Activated CD4-positive, alpha-beta T cell treated with anti-CD3 and anti-CD28 coated beads for 4 hours (primary cell): ENCODE results near the gene PTPRA.
"Not testable (repeated sequence)": the region's sequence is repeated elsewhere in the genome, so short reads cannot be mapped to it uniquely, and the experiment has no call there.

ENCODE experiments used
- DNase-seq, 2 donors: peaks; one replicate each; pipeline ENCODE4 v3.0.0-alpha.2; 2020

Gene PTPRA

GRCh38 chr20:2889797-2890196 is 16.5 kb downstream of the PTPRA start:
- DNase-seq = no peak

DNA sequence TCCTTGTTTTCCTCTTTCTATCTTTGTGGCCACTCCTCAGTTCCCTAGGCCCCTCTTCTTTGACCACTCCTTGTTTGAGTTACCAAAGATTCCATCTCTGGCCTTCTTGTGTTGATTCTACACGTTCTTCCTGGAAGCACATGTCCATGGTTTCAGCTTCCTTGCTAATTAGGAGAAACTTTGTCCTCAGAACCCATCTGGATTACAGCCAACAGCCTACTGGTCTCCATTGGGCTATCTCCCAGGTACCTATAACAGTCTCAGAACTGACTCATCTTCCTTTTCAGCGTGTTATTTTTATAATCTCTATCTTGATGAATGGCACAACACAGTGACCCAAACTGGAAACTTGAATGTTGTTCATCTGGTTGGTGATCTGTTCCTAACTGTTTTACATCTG is 17.5 kb downstream of the PTPRA start:
- no peak for DNase-seq

DNA sequence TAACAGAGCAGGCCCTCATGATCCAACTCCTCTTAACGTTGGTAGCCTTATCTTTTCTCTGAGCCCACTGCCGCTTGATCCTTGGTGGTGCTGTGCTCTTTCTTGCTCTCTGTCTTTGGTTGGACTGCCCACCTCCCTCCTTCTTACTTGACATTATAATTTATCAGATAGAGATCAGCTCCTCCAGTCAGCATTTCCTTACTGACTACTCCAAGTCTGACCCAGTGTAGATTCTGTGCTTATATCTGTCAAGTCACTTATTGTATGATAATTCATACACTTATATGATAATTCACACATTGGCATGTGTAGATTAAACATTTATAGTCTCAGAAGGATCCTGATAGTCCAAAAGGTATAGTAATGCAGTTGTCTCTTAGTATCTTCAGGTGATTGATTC is 18.1 kb downstream of the PTPRA start:
- no peak for DNase-seq

- DNase-seq = no peak
Observed at GRCh38 chr20:2892376-2892775, 19.1 kb downstream of the PTPRA start.

DNA sequence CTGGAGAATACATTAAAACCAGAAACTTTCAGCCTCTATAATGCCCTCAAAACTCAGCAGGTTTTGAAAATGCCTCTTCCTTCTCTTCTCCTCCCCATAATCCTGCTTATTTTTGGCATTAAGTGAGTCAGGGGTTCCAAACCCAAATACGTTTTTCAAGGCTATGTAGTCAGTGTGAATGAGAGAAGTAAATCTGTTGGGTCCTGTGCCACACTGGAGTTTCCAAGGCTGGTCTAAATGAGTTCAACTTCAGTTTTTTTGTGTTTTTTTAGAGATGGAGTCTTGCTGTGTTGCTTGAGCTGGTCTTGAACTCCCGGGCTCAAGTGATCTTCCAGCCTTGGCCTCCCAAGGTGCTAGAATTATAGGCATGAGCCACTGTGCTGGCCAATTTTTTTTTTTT is 20.9 kb downstream of the PTPRA start:
- no peak for DNase-seq

DNA sequence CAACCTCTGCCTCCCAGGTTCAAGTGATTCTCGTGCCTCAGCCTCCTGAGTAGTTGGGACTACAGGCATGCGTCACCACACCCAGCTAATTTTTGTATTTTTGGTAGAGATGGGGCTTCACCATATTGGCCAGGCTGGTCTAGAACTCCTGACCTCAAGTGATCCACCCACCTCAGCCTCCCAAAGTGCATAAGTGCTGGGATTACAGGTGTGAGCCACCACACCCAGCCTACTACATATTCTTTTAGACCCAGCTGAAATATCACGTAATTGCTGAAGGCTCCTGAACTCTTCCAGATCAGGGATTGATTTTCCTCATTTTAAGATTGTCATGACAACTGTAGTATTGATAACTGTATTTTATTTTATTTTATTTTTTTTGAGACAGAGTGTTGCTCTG is 21.9 kb downstream of the PTPRA start:
- DNase-seq = not testable (repeated sequence)

DNA sequence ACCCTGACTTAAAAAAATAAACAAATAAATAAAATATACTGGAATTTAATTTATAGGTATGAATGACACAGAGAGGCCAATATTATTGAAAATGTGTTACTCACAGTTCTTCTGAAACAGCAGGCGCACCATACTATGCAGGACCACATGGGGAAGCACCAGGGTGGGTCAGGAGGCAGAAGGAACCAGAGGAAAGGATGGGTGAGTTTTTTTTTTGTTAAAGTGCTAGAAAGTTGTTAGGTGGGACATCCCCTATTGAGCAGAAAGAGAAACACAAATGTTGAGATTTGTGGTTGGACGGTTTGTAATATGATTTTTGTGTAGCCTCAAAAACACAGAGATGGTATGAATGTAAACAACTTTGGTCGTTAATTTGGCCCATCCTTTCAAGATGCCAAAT is 26.0 kb downstream of the PTPRA start:
- no peak for DNase-seq

DNA sequence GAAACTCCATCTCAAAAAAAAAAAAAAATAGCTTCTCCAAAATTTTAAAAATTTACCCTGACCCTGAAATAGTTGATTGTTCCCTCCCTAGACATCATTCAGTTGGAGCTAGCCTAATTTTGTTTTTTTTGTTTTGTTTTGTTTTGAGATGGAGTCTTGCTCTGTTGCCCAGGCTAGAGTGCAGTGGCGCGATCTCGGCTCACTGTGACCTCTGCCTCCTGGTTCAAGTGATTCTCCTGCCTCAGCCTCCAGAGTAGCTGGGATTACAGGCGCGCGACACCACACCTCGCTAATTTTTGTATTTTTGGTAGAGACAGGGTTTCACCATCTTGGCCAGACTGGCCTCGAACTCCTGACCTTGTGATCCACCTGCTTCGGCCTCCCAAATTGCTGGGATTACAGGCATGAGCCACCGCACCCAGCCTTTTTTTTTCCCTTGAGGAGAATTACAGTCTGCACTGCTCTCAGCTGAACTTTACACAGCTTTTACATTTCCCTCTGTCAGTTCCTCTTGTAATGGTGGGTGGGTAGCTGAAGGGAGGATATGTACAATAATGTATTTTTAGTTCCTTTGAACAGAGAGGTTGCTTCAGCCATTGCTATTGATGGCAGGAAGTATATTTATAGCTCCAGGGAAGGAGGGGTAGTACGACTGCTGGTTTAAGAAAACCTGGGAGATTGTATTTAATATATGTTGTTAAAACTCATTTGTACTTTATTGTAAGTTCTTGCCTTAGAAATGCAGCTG is 27.7 kb downstream of the PTPRA start:
- no peak for DNase-seq

GRCh38 chr20:2902291-2902690 is 29.0 kb downstream of the PTPRA start:
- DNase-seq = no peak

- DNase-seq = no peak
Observed at GRCh38 chr20:2902818-2903217, 29.5 kb downstream of the PTPRA start.

DNA sequence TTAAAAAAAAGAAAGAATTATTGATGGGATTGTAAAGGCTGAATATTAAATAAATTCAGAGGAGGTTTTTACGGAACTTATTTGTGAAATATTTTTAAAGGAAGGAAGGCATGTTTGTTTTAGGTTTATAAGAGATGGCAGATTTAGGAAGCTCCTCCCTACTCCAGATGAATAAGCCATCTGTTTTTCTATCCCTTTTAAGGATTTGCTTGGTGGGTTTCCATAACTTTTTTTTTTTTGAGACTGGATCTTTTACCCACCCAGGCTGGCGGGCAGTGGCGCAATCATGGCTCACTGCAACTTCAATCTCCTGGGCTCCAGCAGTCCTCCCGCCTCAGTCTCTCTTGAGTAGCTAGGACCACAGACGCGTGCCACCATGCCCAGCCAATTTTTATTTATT is 30.4 kb downstream of the PTPRA start:
- DNase-seq = no peak

- no peak for DNase-seq
Observed at GRCh38 chr20:2907519-2907918, 34.2 kb downstream of the PTPRA start.

DNA sequence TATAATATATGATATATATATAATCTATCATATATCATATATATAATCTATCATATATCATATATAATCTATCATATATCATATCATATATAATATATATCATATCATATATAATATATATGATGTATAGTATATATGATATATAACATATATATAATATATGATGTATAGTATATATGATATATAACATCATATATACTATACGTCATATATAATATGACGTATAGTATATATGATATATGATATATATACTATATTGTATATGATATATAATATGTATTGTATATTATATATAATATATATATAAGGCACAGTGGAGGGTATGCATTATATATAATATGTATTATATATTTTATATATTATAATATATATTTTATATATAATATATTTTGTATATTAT is 36.7 kb downstream of the PTPRA start:
- no peak for DNase-seq

DNA sequence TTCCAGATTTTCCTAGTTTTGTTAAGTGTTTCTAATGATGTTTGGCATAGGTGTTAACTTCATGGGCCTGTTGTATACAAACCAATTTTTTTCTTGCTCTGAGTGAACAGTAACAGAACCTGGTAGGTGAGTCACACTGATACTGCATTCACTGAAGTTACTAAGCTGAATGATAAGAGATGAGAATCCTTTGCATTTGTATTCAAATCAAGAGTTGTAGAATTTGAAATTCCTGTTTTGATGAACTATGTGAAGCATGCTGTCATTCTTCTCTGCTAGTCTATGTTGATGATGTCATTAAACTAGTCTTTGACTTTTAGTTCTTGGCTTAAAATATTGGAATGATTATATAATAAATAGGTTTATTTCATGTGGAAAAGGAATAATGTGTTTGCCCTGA is 37.9 kb downstream of the PTPRA start:
- no peak for DNase-seq

GRCh38 chr20:2914160-2914559 is 40.9 kb downstream of the PTPRA start:
- no peak for DNase-seq

DNA sequence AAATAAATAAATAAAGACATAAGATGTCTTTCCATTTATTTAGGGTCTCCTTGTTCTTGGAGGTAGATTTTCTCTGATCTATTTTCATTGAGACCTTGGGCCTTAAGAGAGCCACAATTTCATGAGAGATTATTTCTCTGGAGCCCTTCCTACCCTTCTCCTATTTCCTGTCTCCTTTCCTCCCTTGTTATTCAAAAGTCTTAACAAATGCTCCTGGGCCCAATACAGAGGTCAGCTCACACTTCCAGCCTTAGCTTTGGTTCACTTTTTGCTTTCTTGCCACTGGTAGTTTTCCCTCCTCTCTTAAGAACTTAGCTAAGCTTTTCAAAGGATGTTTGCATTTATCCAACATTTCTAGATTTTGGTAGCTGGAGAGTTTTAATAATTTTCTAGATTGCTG is 44.0 kb downstream of the PTPRA start:
- DNase-seq = no peak

- no peak for DNase-seq
Observed at GRCh38 chr20:2918096-2919049, 45.1 kb downstream of the PTPRA start.

DNA sequence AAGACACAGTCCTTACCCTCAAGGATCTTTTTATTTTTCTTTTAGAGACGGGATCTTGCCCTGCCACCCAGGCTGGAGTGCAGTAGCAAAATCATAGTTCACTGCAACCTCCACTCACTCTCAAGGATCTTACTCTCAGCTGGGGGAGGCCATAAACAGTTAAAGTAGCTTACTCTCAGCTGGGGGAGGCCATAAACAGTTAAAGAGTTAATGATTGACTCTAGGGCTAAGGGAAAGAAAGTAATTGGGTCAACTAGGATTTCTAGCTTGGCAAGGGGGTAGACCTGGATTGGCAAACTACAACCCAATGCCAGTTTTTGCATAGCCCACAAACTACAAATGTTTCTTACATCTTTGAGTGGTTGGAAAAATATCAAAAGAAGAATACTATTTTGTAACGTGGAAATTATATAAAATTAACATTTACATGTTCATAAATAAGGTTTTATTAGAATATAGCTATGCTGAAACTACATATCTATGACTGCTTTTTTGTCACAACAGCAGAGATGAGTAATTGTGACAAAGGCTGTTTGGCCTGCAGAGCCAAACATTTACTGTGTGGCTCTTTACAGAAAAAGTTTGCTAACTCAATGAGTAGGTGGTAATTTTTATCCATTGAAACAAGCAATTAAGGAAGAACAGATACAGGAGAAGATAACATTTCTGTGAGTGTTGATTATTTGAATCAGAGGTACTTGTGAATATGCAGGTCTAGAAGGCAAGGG is 46.4 kb downstream of the PTPRA start:
- DNase-seq = no peak

GRCh38 chr20:2920473-2920872 is 47.2 kb downstream of the PTPRA start:
- no peak for DNase-seq

GRCh38 chr20:2921506-2921905 is 48.2 kb downstream of the PTPRA start:
- DNase-seq = no peak

DNA sequence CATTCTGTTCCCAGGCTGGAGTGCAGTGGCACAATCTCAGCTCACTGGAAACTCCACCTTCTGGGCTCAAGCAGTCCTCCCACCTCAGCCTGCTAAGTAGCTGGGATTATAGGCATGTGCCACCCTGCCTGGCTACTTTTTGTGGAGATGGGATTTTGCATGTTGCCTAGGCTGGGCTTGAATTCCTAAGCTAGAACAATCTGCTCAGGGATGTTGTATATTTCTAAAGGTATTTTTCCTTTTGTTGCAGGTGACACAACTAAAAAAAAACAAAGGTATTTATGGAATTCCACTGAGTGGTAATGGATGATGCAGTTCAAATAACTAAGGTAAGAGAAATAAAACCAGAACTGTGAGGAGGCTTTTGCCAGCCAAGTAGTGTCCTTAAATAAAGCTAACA is 49.7 kb downstream of the PTPRA start:
- no peak for DNase-seq

GRCh38 chr20:2930538-2930937 is 57.3 kb downstream of the PTPRA start:
- DNase-seq = no peak

GRCh38 chr20:2932498-2932897 is 59.2 kb downstream of the PTPRA start:
- DNase-seq = no peak

GRCh38 chr20:2937902-2938301 is 64.6 kb downstream of the PTPRA start:
- no peak for DNase-seq
